Stimulated activated CD8-positive, alpha-beta memory T cell treated with anti-CD3 and anti-CD28 coated beads, Interleukin-7, amount 100 ng/mL, for 1 hour (primary cell): Measurements from ENCODE around the gene CIBAR2.

ENCODE experiments used
- DNase-seq, 2 donors: peaks; one replicate each; pipeline ENCODE4 v3.0.0-alpha.2; 2020; ENCODE audit warnings: low read depth in 2 of 2

The CIBAR2 gene

DNA sequence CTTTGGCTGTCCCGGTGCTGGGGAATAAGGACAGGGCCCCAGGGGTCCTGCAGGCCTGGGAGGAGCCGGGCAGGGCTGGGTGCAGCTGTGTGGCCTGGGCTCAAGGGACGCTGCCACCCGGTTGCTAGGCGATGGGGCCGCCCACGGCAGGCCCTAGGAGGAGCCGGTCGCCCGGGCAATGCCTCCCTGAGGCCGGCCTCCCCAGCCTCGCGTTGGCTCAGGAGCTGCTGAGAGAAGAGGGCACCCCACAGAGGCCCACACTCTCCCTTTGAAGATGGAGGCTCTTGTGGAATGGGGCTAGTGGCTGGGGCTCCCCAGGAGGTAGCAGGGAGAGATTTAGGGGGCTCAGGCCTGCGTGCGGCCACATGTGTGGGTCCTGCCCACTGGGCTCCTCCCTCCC, at the start of gene CIBAR2:
Gene CIBAR2 (minus strand): TSS at position 109 of the 400 bp plus-strand sequence. CDS start 120 bp downstream, outside the sequence.
- no peak for DNase-seq

DNA sequence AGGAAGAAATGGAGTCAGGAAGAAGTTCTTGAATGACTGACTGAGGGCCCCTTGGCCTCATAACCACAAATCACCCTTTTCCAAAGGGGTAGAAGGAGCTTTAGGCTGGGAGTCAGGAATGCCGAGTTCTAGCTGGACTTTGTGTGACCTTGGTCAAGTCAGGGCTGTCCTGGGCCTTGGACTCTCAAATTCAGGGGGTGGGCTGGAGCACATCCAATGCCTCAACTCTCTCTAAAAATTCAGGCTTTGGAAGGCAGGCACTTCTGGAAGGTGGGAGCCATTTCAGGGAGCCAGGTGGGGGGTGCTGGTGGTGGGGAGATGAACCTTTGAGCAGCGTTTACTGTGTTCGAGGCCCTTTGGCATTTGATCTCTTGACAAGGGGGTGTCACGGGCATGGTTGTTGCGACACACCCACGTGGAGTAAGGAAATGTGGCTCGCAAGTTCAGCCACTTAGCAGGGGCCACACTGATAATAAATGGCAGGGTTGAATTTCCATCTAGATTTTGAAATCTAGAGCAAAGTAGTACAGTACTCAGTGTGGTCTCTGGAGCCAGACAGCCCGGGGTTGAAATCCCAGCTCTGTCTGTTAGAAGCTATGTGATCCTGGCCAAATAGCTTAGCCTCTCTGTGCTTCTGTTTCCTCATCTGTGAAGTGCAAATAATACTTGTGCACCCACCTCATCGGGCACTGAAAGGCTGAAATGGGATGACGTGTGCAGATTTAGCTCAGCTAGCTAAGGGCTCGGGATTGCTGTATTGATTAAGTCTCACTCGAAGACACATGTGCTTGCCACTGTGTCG, 47.1 kb upstream of the CIBAR2 start:
- no peak for DNase-seq

GRCh38 chr16:85158743-85159178, 46.5 kb upstream of the CIBAR2 start:
- no peak for DNase-seq

- no peak for DNase-seq
Measured at GRCh38 chr16:85157813-85158742, 45.8 kb upstream of the CIBAR2 start.

DNA sequence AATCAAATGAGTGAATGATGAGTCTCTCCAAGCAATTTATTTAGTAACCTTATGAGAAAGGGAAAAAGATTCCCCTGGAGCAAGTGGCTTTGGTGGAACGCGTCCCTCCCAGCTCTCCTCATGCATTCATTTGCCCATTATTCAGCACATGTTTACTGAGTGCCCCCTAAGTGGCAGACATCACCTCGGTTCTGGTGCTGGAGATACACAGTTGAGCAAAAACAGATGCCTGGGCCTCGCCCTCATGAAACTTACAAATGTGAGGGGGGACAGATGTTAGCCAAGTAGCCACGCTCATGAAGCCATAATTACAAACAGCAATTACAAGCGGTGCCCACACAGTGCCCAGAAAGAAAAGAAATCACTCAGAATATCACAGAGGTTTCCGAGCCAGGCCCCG, 45.1 kb upstream of the CIBAR2 start:
- DNase-seq = no peak

DNA sequence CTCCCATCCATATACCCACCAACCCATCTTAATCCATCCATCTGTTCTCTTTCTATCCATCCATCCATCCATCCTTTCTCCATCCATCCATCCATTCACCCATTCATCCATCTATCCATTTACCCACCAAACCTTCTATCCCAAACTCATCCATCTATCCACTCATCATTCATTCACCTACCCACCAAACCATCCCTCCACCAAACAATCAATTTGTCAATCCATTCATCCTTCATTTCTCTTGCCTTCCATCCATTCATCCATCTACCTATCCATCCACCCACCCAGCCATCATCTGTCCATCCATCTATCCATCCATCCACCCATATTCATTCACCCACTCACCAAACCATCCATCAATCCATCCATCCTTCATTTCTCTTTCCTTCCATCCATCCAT, 44.6 kb upstream of the CIBAR2 start:
- no peak for DNase-seq

- no peak for DNase-seq
Measured at GRCh38 chr16:85156440-85156839, 44.2 kb upstream of the CIBAR2 start.

DNA sequence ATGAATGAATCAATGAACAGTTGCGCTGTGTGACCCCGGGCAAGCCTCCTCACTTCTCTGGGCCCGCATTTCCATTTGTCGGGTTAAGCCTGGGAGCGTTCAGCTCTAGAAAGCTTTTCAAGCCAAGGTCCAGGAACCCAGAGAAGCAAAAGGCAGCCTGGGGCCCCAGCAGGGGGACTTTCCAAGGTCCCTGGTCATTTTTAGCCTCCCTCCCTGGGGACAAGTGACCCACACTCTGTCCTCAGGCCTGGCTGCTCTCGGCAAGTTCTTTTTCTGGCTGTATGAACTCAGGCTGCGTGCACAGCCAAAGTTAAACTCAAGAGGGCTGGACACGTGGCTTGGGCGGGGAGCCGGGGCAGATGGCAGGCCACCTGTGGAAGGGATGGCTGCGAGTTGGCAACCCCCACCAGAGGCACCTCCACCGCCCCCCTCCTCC, 41.4 kb upstream of the CIBAR2 start:
- no peak for DNase-seq

- DNase-seq = no peak
Measured at GRCh38 chr16:85153046-85153445, 40.8 kb upstream of the CIBAR2 start.

GRCh38 chr16:85152414-85153030, 40.2 kb upstream of the CIBAR2 start:
- no peak for DNase-seq

- no peak for DNase-seq
Measured at GRCh38 chr16:85151603-85152413, 39.5 kb upstream of the CIBAR2 start.

DNA sequence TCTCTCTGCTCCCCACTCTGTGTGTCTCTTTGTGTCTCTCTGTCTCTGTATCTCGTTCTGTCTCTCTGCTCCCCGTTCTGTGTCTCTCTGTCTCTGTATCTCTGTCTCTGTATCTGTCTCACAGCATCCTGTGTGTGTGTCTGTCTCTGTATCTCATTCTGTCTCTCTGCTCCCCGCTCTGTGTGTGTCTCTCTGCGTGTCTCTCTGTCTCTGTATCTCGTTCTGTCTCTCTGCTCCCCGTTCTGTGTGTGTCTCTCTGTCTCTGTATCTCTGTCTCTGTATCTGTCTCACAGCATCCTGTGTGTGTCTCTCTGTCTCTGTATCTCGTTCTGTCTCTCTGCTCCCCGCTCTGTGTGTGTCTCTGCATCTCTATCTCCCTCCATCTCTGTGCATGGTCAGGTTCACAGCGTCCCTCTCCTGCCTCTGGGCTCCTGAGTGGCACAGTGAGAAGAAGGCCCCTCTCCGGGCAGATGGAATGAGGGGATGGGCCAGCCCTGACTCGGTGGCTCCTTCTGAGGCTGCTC, 38.9 kb upstream of the CIBAR2 start:
- no peak for DNase-seq

- DNase-seq = no peak
Measured at GRCh38 chr16:85150331-85150940, 38.2 kb upstream of the CIBAR2 start.

DNA sequence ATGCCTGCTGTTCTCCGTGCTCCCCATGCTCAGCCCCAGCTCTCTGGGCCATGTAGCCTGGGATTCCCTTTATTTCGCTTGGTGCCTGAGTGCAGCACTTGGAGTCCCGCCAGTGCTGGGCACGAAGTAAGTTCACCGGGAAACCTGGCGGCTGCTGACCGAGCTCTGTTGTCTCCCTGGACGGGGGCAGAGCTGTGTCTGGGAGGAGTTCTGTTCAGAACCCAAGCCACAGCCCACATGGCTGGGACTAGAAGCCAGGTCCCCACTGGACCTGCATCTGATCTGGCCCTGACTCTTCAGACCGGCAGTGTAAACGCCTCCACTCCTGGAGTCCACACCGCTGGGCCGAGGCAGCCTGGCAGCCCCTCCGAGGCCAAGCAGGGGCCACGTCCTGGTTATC, 37.5 kb upstream of the CIBAR2 start:
- no peak for DNase-seq

DNA sequence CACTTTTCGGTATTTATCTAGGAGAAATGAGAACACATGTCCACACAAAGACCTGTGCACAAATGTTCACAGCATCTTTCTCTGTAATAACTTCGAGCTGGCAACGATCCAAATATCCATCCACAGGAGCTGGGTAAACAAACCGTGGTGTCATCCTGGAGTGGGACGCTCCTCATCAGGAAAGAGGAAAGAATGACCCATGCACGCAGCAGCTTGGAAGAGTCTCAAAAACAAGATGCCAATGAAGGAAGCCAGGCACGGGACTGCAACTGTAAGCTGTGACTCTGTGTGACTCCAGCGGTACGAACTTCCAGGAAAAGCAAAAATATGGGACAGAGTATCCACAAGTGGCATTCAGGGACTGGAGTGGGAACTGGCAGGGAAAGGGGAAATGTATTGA, 36.7 kb upstream of the CIBAR2 start:
- DNase-seq = no peak

GRCh38 chr16:85146922-85147651, 34.8 kb upstream of the CIBAR2 start:
- DNase-seq = no peak

- DNase-seq = no peak
Measured at GRCh38 chr16:85146532-85146797, 34.2 kb upstream of the CIBAR2 start.

- DNase-seq = no peak
Measured at GRCh38 chr16:85145734-85146531, 33.7 kb upstream of the CIBAR2 start.

DNA sequence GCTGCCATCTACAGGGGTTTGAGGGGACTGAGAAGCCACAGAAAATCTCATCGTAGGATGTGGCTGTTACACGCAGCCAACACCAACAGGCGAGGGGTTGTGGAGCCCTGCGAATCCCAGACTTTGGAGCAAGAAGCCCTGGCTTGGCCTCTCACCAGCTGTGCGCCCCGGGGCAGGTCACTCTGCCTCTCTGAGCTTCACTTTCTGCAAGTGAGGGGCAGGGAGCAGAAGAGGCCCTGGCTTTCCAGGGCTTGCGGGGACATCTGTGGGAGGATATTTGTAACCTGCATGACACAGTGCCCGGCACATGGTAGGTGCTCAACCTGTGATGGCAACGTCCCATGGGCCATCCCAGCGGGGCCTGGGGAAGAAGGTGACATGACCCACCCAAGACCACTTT, 32.9 kb upstream of the CIBAR2 start:
- no peak for DNase-seq
